GM18499 (cell line): Measurements from ENCODE around the gene LCE3B.
"Not testable (repeated sequence)": the region's sequence is repeated elsewhere in the genome, so short reads cannot be mapped to it uniquely, and the experiment has no call there.

Experiments used
- ATAC-seq: cut with Tn5 transposase; IDR thresholded peaks from one replicate; pipeline ENCODE4 v1.9.1; 2021; ENCODE audit warnings: moderate number of reproducible peaks; ENCODE audit not compliant: insufficient read depth, unreplicated experiment

LCE3B gene, protein sequence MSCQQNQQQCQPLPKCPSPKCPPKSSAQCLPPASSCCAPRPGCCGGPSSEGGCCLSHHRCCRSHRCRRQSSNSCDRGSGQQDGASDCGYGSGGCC

DNA sequence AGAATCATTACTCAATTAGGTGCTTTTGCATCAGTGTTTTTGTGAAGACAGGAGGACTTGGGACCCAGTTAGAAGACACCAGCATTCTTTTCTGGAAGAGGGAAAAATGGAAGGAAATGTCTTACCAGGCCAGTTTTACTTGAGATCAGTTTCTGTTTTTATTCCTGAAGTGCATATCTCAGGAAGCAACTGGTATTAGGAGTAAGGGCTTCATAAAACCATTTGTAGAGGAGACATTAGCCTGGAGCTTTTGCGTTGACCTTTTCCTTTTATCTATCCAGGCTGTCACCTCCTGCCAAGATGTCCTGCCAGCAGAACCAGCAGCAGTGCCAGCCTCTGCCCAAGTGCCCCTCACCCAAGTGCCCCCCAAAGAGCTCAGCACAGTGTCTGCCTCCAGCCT is at the start of gene LCE3B:
LCE3B (plus strand) TSS at position 301 of the 400 bp plus-strand sequence; CDS start at position 301, 0 bp downstream.
- no peak for ATAC-seq

DNA sequence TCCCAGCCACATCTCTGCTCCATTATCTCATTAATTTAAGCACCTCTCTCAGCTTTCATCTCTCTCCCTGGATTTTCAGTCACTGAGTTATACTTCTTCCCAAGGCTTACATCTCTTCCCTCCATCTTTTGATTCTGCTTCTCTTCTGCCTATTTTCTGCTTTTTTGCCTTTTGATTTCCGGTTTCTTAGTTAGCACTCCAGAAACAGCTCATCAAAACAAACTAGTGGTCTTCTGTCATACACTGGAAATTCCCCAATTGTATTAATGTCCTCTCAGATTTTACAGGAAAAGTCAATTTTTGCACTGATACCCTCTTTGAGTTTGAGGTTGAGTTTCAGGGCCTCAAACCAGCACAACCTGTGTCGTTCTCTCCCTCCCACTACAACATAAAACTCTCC is 48.5 kb upstream of the LCE3B start:
- no peak for ATAC-seq

DNA sequence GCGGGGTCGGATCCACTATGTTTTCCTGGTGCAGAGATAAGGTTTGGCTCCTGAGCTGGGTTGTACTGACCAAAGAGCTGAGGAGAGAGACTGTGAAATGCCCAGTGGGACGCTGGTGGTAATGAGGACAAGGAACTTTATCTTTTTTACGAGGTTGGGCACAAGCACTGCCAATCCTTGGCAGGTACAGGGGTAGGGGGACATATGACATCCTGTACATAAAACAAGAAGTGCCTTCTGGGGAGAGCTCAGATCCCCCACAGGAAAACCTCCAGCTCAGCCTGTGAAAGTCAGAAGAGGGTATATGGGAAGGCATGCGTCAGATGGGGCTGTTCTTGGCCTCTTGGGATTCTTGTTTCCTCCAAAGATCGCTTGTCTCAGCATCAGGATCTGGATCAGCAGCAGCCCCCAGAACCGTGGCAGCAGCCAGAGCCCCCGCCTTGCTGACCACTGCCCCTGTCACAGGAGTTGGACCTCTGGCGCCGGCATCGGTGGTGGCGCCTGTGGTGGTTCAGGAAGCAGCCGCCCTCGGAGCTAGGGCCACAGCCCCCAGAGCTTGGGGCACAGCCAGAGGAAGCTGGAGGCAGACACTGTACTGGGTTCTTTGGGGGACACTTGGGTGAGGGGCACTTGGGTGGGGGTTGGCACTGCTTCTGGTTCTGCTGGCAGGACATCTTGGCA is 47.9 kb upstream of the LCE3B start:
- ATAC-seq, result no peak

DNA sequence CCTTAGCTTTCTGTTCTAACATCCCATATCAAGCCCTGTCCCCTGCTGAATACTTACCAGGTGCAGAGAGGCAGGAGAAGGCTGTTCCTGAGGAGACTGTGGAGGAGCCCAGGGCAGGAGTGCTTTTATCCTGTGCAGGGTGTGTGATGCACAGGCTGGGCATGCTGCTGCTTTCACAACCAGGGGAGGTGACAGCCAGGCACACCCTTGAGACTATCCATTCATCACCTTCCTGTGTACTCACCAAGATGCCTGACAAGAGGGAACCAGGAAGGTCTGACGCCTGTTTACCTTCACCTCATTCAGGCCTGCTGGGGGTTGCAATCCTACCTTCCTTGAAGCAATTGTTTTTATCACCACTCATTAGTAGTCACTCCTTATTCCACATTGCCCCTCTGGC is 46.9 kb upstream of the LCE3B start, which contains the start of gene LCE3E:
LCE3E (minus strand) TSS at position 100 of the 400 bp plus-strand sequence. CDS start 572 bp downstream, outside the sequence.
- ATAC-seq, result no peak

DNA sequence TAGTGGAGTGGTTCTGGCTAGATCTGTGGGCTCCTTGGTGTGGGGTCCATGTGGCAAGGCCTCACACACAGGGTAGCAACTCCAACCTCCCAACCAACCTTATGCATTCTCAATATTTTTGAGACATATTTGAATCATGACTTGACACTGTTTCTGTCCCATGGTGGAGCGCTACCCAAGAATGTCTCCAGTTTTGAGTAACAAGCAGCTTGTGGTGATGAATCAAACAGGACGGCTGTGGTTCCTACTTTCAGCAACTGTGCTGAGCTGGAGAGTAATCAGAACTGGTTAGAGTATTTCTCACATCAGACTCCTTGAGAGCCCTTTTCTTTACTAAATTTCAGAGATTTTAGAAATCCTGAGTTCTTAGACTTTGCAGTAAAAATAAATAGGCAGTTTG is 36.4 kb upstream of the LCE3B start:
- ATAC-seq, result no peak

DNA sequence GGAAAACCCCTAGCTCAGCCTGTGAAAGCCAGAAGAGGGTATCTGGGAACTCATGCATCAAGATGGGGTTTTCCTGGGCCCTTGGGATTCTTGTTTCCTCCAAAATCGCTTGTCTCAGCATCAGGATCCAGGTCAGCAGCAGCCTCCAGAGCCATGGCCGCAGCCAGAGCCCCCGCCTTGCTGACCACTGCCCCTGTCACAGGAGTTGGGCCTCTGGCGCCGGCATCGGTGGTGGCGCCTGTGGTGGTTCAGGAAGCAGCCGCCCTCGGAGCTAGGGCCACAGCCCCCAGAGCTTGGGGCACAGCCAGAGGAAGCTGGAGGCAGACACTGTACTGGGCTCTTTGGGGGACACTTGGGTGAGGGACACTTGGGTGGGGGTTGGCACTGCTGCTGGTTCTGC is 34.1 kb upstream of the LCE3B start:
- ATAC-seq, result not testable (repeated sequence)

DNA sequence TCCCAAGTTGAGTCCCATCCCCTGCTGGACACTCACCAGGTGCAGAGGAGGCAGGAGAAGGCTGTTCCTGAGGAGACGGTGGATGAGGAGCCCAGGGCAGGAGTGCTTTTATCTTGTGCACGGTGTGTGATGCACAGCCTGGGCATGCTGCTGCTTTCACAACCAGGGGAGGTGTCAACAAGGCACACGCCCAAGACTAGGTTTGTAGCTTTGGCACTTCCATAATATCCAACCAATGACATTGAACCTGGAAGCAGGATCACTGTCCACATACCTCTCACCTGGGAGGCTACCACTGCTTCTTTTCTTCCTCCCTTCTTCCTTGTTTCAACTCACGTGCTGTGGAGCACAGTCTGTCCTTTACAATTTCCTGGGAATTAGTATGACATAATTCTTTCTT is 33.2 kb upstream of the LCE3B start, which contains the start of gene LCE3D:
LCE3D (minus strand) TSS at position 84 of the 400 bp plus-strand sequence. CDS start 580 bp downstream, outside the sequence.
- ATAC-seq, result no peak

DNA sequence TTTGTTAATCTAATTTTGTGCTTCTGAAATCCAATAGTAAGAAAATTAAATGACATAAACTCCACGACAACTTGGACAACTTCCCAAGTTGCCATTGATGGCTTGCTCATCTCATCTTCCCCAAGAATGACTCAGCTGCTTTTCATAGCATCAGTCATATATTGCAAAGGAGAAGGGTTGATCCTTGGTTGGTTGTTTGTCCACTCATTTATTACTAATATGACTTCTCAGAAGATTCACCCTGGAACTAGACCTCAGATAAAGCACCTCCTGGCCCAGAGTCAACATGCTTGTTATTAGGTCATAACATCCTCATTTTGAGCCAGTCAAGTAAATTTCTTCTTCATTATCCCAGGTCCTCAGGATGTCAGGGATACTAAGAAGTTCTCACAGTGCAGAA is 31.0 kb upstream of the LCE3B start:
- ATAC-seq, result no peak

DNA sequence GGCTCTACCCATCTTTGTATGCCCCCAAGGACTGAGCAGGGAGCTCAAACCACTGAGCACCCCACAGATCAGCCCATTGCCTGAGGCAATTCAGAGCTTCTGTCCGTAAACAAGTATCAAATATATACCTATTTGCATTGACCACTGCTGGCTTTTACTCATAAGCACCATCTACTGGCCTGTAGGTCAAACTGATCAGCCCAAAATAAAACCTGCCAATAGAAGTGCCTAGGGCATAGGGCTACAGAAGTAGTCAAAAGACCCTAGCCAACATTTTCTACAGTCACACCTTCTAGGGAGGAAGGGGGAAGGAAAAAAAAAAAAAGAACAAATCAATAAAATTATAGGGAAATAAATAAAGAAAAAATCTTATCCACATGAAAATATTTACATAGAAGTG is 28.0 kb upstream of the LCE3B start:
- no peak for ATAC-seq

DNA sequence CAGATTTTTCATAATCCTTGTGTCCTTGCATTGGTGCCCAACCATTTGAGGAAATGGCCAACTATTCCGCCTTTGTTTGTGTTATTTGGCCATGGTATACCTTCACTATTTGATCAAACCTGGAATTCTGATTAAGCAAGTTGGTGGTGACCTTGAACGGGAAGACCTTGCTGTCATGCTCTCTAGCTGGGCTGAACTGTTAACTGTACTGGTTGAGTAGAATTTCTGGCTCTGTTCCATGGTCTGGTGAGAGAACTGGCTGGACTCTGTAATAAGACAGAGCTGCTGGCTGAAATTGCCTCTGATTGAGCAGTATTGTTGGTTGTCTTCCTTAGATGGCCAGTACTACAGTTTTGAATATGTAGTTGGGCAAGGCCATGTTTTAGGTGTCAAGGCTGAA is 16.6 kb upstream of the LCE3B start:
- no peak for ATAC-seq

DNA sequence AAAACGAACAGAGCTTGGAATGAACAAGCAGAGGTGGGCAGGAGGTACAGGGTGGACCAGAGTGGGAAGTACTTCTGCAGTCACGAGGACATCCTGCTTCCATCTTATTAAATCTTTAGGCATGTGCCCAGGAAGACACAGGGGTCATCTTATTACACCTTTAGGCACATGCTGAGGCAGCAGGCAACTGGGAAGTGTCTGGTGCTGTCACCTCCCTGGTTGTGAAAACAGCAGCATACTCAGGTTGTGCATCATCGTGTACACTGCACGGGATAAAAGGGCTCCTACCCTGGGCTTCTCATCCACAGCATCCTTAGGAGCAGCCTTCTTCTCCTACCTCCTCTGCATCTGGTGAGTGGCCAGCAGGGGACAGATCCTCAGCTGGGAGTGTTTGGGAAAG is 13.7 kb upstream of the LCE3B start, which contains the start of gene LCE3C:
LCE3C (plus strand) TSS at position 301 of the 400 bp plus-strand sequence. CDS start 498 bp downstream, outside the sequence.
- ATAC-seq, result no peak

DNA sequence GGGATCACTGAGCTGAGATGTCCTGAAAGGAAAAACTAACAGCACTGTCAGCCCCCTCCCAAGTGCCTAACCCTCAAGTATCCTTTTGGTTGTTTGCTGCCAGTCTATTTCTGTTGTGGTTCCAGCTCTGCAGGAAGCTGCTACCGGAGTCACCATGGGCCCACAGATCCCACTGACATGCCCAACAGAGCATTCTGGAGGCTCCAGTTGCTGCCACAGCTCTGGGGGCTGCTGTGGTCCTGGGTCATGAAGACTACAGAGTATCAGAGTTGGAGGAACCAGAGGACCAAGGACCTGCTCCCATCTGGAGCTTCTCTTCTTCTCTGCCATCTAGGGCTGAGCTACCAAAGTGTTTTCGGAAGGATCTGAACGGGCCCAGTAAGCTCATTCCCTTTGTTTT is 8.4 kb downstream of the LCE3B start:
- no peak for ATAC-seq

DNA sequence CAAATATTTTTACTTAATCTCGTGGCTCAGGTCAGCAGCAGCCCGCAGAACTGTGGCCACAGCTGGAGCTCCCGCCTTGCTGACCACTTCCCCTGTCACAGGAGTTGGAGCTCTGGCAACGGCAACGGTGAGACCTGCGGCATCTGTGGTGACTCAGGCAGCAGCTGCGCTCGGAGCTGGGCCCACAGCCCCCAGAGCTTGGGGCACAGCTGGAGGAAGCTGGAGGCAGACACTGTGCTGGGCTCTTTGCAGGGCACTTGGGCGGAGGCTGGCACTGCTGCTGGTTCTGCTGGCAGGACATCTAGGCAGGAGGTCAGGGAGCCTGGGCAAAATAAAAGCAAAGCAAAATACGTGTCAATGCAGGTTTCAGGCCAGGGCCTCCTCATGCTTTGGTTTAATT is 9.2 kb downstream of the LCE3B start, which contains the start of gene LCE3A:
LCE3A (minus strand) TSS at position 301 of the 400 bp plus-strand sequence; CDS start at position 301, 0 bp downstream.
- no peak for ATAC-seq

DNA sequence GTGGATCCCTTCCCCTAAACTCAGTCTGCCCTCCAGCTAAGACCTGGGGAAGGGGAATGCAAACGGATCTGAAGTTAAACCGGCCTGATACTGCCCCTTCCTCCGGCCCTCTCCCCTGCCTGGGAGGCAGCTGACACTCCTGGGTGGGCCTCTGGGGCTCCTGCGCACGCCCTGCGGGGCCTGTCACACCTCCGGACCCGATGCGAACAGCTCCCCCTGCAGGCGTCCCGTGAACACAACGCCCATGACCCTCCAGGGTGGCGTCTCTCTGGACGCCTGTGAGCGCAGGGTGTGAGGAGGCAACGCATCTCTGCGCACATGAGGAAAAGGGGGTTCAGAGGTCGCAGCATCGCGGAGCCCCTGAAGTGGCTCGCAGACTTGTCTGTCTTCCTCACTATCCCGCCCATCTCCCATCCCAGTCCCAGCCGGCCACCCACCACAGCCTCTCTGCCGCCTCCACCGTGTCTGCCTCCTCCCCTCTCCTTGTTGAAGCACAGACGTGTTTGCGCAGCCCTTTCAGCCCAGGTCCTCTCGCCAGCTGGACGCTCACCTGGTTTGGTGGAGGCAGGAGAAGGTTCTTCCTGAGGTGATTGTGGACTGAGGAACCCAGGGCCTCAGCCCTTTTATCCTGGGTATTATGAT is 9.7 kb downstream of the LCE3B start:
- no peak for ATAC-seq

DNA sequence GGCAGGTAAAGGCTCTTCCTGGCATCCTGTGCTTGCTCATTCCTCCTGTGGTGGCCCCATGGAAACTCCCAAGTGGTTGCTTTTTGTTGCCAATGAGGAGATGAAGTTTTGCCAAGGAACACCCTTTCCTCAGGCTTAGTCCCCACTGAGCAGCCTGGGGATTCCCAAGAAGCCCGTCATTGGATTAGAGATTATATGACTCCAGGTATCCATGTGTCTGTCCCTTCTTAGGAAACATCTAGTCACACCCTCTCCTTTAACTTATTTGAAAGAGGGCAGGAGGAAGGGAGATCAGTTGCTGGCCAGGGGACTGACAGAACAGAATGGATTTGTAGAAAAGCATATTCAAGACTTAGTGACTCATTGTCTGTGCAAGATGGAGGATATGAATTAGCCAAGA is 13.1 kb downstream of the LCE3B start:
- ATAC-seq, result no peak

DNA sequence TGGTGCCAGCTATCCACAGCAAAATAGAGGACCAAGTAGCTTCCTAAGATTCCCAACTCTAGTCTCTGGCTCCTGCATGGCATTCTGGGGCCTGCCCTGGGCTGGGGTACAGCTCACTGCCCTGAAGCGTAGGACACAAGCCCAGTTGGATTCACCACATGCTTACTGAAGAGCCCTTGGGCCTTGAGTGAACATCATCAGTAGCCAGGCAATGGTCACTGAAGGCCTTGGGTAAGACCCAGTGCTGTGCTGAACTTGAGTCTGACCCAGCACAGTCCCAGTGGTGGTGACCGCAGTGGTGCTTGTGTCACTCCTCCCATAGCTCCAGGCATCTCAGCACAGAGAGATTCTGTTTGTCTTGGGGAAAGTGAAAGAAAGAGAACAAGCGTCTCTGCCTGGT is 17.0 kb downstream of the LCE3B start:
- no peak for ATAC-seq

DNA sequence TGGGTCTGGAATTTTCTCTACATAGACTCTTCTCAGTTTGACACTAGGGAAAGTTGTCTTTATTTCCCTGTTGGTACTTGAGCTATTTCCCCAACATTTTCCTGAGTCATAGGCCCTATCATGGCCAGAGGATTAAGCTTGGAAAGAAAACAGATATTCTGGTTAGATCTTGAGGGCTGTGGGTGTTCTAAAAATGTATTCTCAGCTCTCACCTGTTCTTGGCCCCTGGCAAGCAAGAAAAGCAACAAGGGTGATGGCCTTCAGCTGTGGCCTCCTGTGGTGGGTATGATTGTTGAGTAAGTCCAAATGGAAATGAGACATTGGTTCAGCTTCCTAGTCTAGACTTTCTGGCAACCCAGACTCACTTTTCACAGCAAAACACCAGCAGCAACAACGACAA is 26.7 kb downstream of the LCE3B start:
- ATAC-seq, result no peak

DNA sequence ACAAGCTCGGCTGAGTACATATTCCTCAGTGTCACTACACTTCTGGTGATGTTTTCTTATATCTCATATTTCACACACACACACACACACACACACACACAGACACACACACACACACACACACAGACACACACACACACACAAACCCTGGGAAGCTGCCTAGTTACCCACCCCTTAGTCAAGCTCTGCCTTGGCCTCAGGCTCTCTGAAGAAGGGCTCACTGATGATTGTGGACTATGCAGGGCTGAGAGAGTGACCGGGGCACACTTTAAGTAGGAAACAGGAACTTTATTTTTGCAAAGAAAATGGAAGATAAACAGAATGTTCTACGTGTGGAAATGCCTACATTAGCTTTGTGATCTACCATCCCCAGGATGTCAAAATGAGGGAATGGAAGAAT is 30.3 kb downstream of the LCE3B start:
- ATAC-seq, result no peak

DNA sequence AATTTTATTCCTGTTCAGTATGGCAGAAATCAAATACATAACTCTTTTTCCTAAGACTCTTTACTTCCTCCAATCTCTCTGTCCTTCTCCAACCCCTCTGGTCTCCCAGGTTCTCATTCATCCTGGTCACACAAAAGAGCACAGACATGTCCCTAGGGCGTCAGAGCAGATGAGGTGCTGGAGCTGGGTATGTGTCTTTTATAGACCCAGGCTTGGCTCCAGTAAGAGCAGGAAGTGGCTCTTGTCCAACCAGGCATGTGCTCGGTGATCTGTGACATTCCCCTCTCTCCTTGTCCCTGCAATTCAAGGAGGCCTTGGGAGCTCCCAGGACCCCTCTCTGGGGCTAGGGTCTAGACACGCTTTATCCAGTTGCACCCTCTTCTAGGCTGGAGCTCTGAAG is 31.5 kb downstream of the LCE3B start:
- no peak for ATAC-seq

DNA sequence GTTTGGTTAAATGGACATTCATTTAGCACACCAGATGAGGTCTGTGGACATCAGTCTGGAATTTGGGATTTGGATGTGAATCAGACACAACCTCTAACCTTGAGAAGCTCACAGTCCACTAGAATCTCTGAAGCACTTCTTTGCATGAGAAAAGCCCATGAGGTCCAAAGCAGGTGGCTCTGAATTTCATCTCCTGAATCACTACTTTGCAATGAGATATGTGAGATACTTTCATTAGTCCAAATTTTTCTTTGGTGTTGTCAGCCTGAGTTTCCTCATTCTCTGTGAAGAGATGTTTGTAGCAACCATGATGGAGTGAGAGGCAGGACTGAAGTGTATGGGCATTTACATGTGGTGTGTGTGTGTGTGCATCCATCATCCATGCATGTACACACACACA is 33.0 kb downstream of the LCE3B start:
- ATAC-seq, result no peak

DNA sequence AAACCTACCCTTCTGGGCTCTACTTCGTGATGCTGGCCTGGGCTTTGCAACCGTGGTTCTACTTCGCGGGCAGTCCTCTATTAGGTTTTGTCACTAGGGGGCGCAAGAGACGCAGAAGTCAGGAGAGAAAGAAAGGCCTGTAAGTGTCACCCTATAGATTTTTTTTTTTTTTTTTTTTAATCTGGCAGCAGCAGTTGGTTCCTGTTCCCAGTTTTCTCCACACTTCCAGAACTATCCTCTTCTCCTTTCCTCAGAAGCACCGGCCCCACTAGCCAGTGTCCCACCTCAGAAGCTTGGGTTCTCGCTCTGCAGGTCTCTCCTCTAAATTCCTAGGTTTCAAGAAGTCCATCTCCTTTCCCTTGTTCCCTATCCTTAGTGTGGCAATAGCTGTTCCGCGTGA is 40.5 kb downstream of the LCE3B start:
- ATAC-seq, result no peak
